ENCODE results near the gene SLC22A13.

SLC22A13 gene

GRCh38 chr3:38323060-38323459, 57.4 kb downstream of the SLC22A13 start:
- no peak for ATAC-seq
- TF ChIP-seq SNAI2 (CRISPR knock-in tag; IDR thresholded peaks at IDR 0.05) = no peak
- no peak for TF ChIP-seq ZC3H10 (CRISPR knock-in tag; IDR thresholded peaks at IDR 0.05)
- TF ChIP-seq PPARA (CRISPR knock-in tag; IDR thresholded peaks at IDR 0.05; ENCODE audit: borderline replicate concordance) = no peak
- no peak for TF ChIP-seq CSDC2 (CRISPR knock-in tag; IDR thresholded peaks at IDR 0.05)
- TF ChIP-seq CREB5 (CRISPR knock-in tag; IDR thresholded peaks at IDR 0.05; ENCODE audit: low read depth) = no peak
- TF ChIP-seq RARB (CRISPR knock-in tag; IDR thresholded peaks at IDR 0.05) = no peak
- no peak for TF ChIP-seq POU6F1 (CRISPR knock-in tag; IDR thresholded peaks at IDR 0.05; ENCODE audit: borderline replicate concordance, low read depth)
- no peak for TF ChIP-seq ZFP3 (CRISPR knock-in tag; IDR thresholded peaks at IDR 0.05)
- no peak for TF ChIP-seq ZFP30 (CRISPR knock-in tag; IDR thresholded peaks at IDR 0.05)
- no peak for TF ChIP-seq ZNF70 (CRISPR knock-in tag; IDR thresholded peaks at IDR 0.05)
- no peak for TF ChIP-seq ISL1 (CRISPR knock-in tag; IDR thresholded peaks at IDR 0.05)
- no peak for TF ChIP-seq PATZ1 (CRISPR knock-in tag; IDR thresholded peaks at IDR 0.05; ENCODE audit: borderline replicate concordance)

- TF ChIP-seq CREB5 (CRISPR knock-in tag; IDR thresholded peaks at IDR 0.05; ENCODE audit: low read depth) (no peak), BACH2 (CRISPR knock-in tag; IDR thresholded peaks at IDR 0.05; ENCODE audit: borderline replicate concordance) (no peak), OSR1 (CRISPR knock-in tag; IDR thresholded peaks at IDR 0.05) (no peak), ZFP30 (CRISPR knock-in tag; IDR thresholded peaks at IDR 0.05) (no peak), ARNTL (CRISPR knock-in tag; IDR thresholded peaks at IDR 0.05; ENCODE audit: borderline replicate concordance, low read depth) (no peak), TSHZ2 (CRISPR knock-in tag; IDR thresholded peaks at IDR 0.05) (no peak), TOX (CRISPR knock-in tag; IDR thresholded peaks at IDR 0.05; ENCODE audit: borderline replicate concordance) (no peak), SNAI2 (CRISPR knock-in tag; IDR thresholded peaks at IDR 0.05) (no peak), ESRRG (CRISPR knock-in tag; IDR thresholded peaks at IDR 0.05) (no peak), ISL1 (CRISPR knock-in tag; IDR thresholded peaks at IDR 0.05) (no peak)
- no peak for ATAC-seq
Measured at GRCh38 chr3:38325256-38325655, 59.6 kb downstream of the SLC22A13 start.

GRCh38 chr3:38327335-38328009, 61.9 kb downstream of the SLC22A13 start:
- no peak for ATAC-seq
- TF ChIP-seq TOX (CRISPR knock-in tag; IDR thresholded peaks at IDR 0.05; ENCODE audit: borderline replicate concordance) (no peak), GLIS3 (CRISPR knock-in tag; IDR thresholded peaks at IDR 0.05) (no peak), PATZ1 (CRISPR knock-in tag; IDR thresholded peaks at IDR 0.05; ENCODE audit: borderline replicate concordance) (no peak), ARNTL (CRISPR knock-in tag; IDR thresholded peaks at IDR 0.05; ENCODE audit: borderline replicate concordance, low read depth) (no peak), ZNF70 (CRISPR knock-in tag; IDR thresholded peaks at IDR 0.05) (no peak), ZNF565 (CRISPR knock-in tag; conservative IDR thresholded peaks at IDR 0.05; ENCODE audit: low read depth) (no peak), SNAI2 (CRISPR knock-in tag; IDR thresholded peaks at IDR 0.05) (no peak), CSDC2 (CRISPR knock-in tag; IDR thresholded peaks at IDR 0.05) (no peak), ZFP30 (CRISPR knock-in tag; IDR thresholded peaks at IDR 0.05) (no peak), TCF4 (CRISPR knock-in tag; IDR thresholded peaks at IDR 0.05; ENCODE audit: borderline replicate concordance) (no peak), ISL1 (CRISPR knock-in tag; IDR thresholded peaks at IDR 0.05) (no peak), ZC3H10 (CRISPR knock-in tag; IDR thresholded peaks at IDR 0.05) (no peak), CREB5 (CRISPR knock-in tag; IDR thresholded peaks at IDR 0.05; ENCODE audit: low read depth) (no peak), POU6F1 (CRISPR knock-in tag; IDR thresholded peaks at IDR 0.05; ENCODE audit: borderline replicate concordance, low read depth) (no peak), ZNF8 (CRISPR knock-in tag; IDR thresholded peaks at IDR 0.05) (no peak), OSR1 (CRISPR knock-in tag; IDR thresholded peaks at IDR 0.05) (no peak), PPARA (CRISPR knock-in tag; IDR thresholded peaks at IDR 0.05; ENCODE audit: borderline replicate concordance) (no peak)
